GM18517 (cell line): Measurements from ENCODE around the gene FADS3.

Source experiments
- ATAC-seq: cut with Tn5 transposase; IDR thresholded peaks from one replicate; pipeline ENCODE4 v1.9.1; 2021; ENCODE audit warnings: mild to moderate bottlenecking, moderate library complexity; ENCODE audit not compliant: unreplicated experiment

FADS3 gene

GRCh38 chr11:61839742-61840141 is 51.6 kb downstream of the FADS3 start:
- ATAC-seq: no peak

GRCh38 chr11:61838921-61839320 is 52.4 kb downstream of the FADS3 start:
- no peak for ATAC-seq

- no peak for ATAC-seq
These were observed 52.8 kb downstream of the FADS3 start for GRCh38 chr11:61838501-61838900.

- ATAC-seq: no peak
These were observed 53.8 kb downstream of the FADS3 start for GRCh38 chr11:61837411-61838005.

DNA sequence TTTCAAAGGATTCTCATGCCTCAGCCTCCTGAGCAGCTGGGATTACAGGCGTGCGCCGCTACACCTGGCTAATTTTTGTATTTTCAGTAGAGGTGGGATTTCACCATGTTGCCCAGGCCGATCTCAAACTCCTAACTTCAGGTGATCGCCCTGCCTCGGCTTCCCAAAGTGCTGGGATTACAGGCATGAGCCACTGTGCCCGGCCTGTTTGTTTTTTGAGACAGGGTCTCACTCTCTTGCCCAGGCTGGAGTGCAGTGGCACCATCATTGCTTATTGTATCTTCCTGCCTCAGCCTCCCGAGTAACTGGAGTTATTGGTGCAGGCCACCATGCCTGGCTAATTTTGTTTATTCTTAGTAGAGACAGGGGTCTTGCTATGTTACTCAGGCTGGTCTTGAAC is 55.2 kb downstream of the FADS3 start:
- ATAC-seq: no peak

GRCh38 chr11:61834278-61835048 is 56.9 kb downstream of the FADS3 start:
- ATAC-seq: peak; percentile 89

GRCh38 chr11:61833926-61834277 is 57.4 kb downstream of the FADS3 start:
- ATAC-seq: no peak

DNA sequence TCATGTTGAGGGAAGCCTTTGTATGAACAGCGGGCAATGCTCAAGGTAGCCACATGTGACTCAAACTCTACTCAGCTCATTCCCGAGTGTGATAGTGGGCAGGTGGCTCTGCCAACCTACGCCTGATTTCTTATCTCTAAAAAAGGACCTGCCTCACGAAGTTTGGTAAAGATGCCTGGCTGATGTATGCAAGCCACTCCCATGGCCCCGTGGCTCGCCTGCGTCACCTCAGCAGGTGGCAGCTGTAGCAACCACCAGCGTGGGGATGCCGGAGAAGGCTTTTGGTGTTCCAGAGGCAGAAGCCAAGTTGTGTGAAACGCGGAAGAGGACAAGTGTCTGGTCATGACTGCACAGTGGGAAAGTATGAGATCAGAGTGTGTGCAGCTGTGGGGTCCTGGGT is 57.9 kb downstream of the FADS3 start:
- ATAC-seq: no peak

DNA sequence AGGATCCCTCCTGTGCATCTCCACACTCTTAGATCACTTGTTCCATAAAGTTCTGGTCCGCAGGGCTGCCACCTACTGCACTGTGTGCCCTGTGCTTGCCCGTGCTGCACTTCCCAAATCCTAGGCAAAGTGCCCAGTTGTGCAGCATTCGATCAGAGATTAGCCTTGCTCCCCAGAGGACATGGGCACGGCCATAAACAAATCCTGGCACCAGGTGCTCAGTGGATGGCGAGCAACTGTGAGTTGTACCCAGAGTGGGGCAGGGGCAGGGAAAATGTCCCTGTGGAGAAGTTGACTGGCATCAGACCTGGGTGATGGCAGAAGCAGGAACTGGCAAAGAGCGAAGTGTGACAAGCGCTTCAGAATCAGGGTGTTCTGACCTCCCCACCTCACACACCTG is 58.6 kb downstream of the FADS3 start:
- no peak for ATAC-seq

GRCh38 chr11:61832207-61832606 is 59.1 kb downstream of the FADS3 start:
- no peak for ATAC-seq

DNA sequence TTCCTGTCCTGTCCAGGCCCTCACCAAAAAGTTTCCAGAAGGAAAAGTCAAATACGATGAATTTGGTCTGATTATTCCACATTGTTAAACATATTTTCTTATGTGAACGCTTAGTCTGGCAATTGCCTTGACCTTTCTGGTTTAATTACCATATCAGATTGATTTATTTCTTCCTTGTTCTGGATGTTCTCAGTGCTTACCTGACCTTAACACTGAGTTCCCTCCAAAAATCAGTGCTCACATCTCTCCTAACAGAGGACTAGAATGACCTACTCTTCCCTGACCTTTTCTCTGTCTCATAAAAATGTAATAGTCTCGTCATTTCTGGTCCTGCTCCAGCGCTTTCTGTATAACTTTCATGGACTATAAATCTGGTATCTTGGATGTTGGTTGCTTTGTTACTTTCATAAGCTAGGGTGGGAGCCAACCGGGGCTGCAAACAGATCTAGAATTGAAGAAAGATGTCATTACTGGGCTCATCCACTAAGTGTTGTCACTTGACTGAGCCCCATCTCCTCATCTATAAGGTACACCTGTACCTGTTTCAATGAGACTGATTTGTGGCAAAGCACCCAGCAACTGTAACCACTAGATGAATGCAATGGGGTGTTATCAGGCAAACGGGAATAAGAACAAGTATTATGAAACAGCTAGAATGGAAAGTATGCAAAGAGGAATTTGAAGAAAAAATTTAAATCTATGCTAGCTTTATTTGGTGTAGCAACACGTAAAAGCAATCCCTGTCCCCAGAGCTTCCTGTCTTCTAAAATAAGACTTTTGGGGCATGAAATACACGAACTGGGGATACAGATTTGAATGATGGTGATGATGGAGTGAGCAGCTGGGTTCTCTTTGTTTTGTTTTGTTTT is 60.9 kb downstream of the FADS3 start:
- ATAC-seq: no peak

DNA sequence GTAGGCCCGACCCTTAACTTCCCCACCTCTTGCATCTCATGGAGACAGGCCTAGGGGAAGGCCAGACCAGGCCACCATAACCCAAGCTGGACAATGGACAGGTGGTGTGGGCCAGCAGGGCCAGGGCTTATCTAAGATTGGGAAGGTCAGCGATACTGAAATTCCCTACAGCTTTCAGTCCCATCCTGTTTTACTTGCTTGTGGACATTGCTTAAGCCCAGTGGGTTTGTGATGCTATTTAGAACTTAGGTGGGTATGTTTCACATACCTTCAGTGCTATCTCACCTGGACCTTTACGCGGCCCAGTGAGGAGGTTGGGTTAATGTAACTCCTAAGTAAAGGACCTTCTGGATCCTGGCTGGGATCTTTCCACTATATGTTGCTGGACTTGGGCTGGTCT is 61.5 kb downstream of the FADS3 start:
- ATAC-seq: no peak

DNA sequence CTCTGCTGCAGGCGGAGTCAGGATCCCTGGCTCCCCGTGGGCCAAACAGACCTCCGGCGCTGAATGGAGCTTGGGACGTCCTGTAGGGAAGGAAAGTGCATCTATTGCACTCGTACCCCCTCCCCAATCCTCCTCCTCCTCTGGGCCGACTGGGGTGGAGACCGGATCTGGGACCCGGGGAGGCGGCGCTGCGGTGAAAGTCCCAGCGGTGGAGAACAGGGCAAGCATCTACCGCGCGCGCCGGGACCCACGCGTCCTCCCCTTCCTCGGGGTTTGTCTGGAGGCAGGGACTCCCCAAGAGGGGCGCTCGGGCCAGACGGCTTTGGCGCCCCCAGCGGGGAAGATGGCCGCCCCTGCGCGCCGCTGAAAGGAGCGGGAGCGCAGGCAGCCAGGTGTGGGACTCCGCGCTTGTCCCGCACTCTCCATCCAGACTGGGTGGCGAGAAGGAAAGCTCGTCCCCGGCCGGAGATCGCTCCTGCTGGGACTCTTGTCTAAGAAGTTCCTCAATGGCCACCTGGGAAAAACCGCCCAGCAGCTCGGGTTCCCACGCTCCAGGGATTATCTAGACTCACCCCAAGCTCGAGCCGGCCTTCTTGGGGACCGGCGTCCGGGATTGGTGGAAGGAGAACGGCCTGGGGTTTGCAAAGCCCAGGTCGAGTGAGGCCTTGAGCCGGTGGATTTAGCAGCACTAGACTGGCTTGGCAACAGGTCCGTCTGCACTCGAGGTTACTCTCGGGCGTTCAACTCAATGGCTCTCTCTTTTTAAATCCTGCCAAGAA is 62.5 kb downstream of the FADS3 start:
- ATAC-seq: no peak

DNA sequence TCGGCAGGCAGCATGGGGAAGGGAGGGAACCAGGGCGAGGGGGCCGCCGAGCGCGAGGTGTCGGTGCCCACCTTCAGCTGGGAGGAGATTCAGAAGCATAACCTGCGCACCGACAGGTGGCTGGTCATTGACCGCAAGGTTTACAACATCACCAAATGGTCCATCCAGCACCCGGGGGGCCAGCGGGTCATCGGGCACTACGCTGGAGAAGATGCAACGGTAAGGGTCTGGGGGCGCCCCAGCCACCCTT is 63.0 kb downstream of the FADS3 start:
- ATAC-seq: no peak

DNA sequence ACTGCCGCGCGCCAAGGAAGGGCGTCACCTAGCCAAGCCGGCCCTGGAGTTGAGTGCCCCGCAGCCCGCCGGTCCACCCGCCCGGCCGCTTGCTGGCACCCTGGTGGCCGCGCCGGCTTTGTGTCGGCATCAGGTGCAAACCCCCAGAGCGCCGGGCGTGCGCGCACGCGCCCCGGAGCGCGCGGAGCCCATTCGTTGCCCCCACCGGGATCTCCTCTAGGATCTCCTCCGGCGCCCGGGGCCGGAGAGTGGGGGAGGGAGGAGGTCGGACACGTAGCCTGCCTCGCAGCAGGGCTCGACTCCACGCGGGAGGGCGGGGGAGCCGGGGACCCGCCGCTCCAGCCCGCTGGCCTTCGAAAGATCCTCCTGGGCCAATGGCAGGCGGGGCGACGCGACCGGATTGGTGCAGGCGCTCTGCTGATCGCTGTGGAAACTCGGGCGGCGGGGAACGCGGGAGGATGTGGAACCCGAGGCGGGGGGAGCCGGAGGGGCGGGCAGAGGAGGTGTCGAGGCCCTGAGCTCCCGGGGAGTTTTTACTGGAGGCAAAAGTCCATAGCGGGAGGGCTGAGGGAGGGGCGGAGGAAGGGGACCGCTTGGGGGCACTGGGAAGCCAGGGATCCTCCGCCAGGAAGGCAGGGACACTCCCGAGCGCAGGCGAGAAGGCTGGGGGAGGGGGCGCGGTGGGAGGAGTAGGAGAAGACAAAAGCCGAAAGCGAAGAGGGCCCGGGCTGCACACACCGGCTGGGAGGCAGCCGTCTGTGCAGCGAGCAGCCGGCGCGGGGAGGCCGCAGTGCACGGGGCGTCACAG is 63.6 kb downstream of the FADS3 start, which contains the start of gene FADS2:
Gene FADS2 (plus strand): TSS at position 730 of the 808 bp plus-strand sequence. CDS start 91 bp downstream, outside the sequence.
- ATAC-seq: peak; percentile 68

DNA sequence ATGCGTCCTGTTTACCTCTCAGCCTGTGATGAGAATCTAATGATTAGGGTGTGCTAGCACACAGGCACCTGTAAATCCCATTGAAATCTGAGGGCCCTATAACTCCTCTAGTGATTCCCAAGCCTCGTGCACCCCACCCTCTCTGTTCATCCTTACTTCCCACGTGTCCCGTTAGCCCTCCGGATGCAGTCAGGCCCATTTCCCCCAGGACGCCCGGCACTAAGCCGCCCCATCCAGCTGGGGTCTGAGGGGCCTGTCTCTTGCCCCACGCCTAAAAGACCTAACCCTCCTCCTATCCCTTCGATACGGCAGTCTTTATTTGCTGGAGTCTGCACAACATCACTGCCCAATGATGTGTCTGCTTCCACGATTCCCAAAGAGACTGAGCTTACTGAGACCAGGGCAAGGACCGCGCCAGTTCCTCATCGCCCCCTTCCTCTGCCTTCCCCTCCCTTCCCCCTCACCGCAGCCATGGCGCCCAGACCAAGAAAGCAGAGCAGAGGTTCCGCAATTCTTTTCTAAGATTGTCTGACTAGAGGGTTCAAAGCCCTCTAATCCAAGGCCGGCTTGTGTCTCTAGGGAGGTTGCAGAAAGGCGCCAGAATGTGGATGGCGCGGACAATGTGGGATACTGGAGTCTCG is 64.3 kb downstream of the FADS3 start:
- peak; percentile 2 for ATAC-seq
